Epithelial cell of umbilical artery (primary cell): Measurements from ENCODE around the gene NT5DC1. TPM values are rescaled to one million over a fixed set of nuclear protein-coding genes. Genes with fewer than 3 reads are reported as not detected.

Experiments used
- total RNA-seq: library from RNA; depleted of rRNA; stranded (reverse); fragments of >200 nt; gene quantifications from 2 replicates; pipeline ENCODE4 v1.2.3, GENCODE V29; 2014

The NT5DC1 gene
- 2.9 and 6.7 TPM in 2 replicates for total RNA-seq

GRCh38 chr6:116100419-116101301 is at the start of gene NT5DC1:
Gene NT5DC1, plus strand, starts transcription at chr6:116100853. Its CDS starts 78 bp downstream, at chr6:116100931.

GRCh38 chr6:116060572-116061283 is 39.9 kb upstream of the NT5DC1 start, which contains the start of gene FRK:
Gene FRK, minus strand, starts transcription at chr6:116060891. Its CDS starts 580 bp downstream, at chr6:116060311.

GRCh38 chr6:116126032-116126431 is 25.4 kb downstream of the NT5DC1 start, which contains the start of gene COL10A1:
Gene COL10A1, minus strand, starts transcription at chr6:116126132. Its CDS starts 640 bp downstream, at chr6:116125492.

GRCh38 chr6:116253505-116254296 is 153.0 kb downstream of the NT5DC1 start, which contains the start of gene TSPYL4:
Gene TSPYL4, minus strand, starts transcription at chr6:116254075. Its CDS starts 67 bp downstream, at chr6:116254008.

GRCh38 chr6:116279232-116280160 is 178.8 kb downstream of the NT5DC1 start, which contains the start of gene TSPYL1:
Gene TSPYL1, minus strand, starts transcription at chr6:116279930. Its CDS starts 100 bp downstream, at chr6:116279830.

Other genes with a start within 250 kb of the NT5DC1 start
- gene FRK, start 40.0 kb upstream of the NT5DC1 start, total RNA-seq = under 0.01 TPM in 1 of 2 replicates, not detected in the other
- gene COL10A1, start 25.3 kb downstream of the NT5DC1 start, total RNA-seq = not detected in 2 replicates
- gene TSPYL4, start 153.2 kb downstream of the NT5DC1 start, total RNA-seq = 8.1 and 11.6 TPM in 2 replicates
- 58.8 and 91.5 TPM in 2 replicates for gene TSPYL1, start 179.1 kb downstream of the NT5DC1 start, total RNA-seq